IMR-90 (cell line): Measurements from ENCODE around the gene KRTAP12-2. TPM values are rescaled to one million over a fixed set of nuclear protein-coding genes. Genes with fewer than 3 reads are reported as not detected.

ENCODE experiments used
- ATAC-seq: fragments of 200-7000 bp; cut with Tn5 transposase; 2 replicates; pipeline ENCODE4 v1.9.1; 2020; ENCODE audit warnings: low read depth, mild to moderate bottlenecking, moderate library complexity
- BruUV-seq: library from RNA; stranded (reverse); fragments of 400-500 nt; replicated peaks from 2 replicates; lab custom pipeline; 2021; lab: Mats Ljungman, UMichigan
- CTCF ChIA-PET: fragments of 300-600 bp; formaldehyde crosslinking; extraction: SDS; loops from one replicate; lab custom pipeline; 2021; ENCODE audit warnings: antibody characterized with exemption; lab: Yijun Ruan, JAX
- POLR2A ChIA-PET: fragments of 300-600 bp; sonication (Branson Sonifier 250); formaldehyde crosslinking; loops from one replicate; lab custom pipeline; 2022; ENCODE audit warnings: antibody characterized with exemption; ENCODE audit not compliant: unreplicated experiment; lab: Charles Lee
- DNase-seq: peaks from one replicate; pipeline ENCODE4 v3.0.0; 2013
- H2AFZ ChIP-seq: replicated peaks from 2 replicates; pipeline ENCODE3; 2013; ENCODE audit warnings: low read length, mild to moderate bottlenecking; ENCODE audit not compliant: poor library complexity
- H2AK5ac ChIP-seq: 2 replicates; pipeline ENCODE4 v1.6.1; 2013; ENCODE audit warnings: low read depth, low read length, inconsistent platforms
- H2AK9ac ChIP-seq: replicated peaks from 2 replicates; pipeline ENCODE3; 2013; ENCODE audit warnings: mild to moderate bottlenecking, low read depth, low read length, moderate library complexity; ENCODE audit not compliant: poor library complexity
- H2BK120ac ChIP-seq: 2 replicates; pipeline ENCODE4 v1.6.1; 2013; ENCODE audit warnings: low read depth, low read length, inconsistent platforms
- H2BK15ac ChIP-seq: 3 replicates; pipeline ENCODE4 v1.6.1; 2013; ENCODE audit warnings: low read depth, low read length, inconsistent platforms
- H2BK20ac ChIP-seq: 2 replicates; pipeline ENCODE4 v1.6.1; 2013; ENCODE audit warnings: low read depth, mild to moderate bottlenecking, inconsistent platforms, low read length, moderate library complexity
- H2BK5ac ChIP-seq: 2 replicates; pipeline ENCODE4 v1.6.1; 2013; ENCODE audit warnings: mild to moderate bottlenecking, low read depth, low read length, inconsistent platforms; ENCODE audit not compliant: poor library complexity, severe bottlenecking
- H3K14ac ChIP-seq: replicated peaks from 2 replicates; pipeline ENCODE4 v1.6.1; 2013; ENCODE audit warnings: low read depth, low read length, inconsistent platforms
- H3K18ac ChIP-seq: 2 replicates; pipeline ENCODE4 v1.6.1; 2013; ENCODE audit warnings: low read depth, low read length, control low read depth
- H3K23ac ChIP-seq: 2 replicates; pipeline ENCODE4 v1.6.1; 2013; ENCODE audit warnings: low read depth, low read length, inconsistent platforms
- H3K27ac ChIP-seq: 2 replicates; pipeline ENCODE4 v1.5.1; 2013; ENCODE audit warnings: mild to moderate bottlenecking, control low read depth, low read length; ENCODE audit not compliant: insufficient read depth
- H3K27me3 ChIP-seq: 2 replicates; pipeline ENCODE4 v1.6.1; 2013; ENCODE audit warnings: low read length; ENCODE audit not compliant: control insufficient read depth, insufficient read depth
- H3K36me3 ChIP-seq: 2 replicates; pipeline ENCODE4 v1.6.1; 2013; ENCODE audit warnings: low read length, mixed read lengths; ENCODE audit not compliant: control insufficient read depth, insufficient read depth
- H3K4ac ChIP-seq: 2 replicates; pipeline ENCODE4 v1.6.1; 2013; ENCODE audit warnings: low read depth, low read length, inconsistent platforms
- H3K4me1 ChIP-seq: 2 replicates; pipeline ENCODE4 v1.6.1; 2013; ENCODE audit warnings: low read length, mixed read lengths; ENCODE audit not compliant: control insufficient read depth, insufficient read depth
- H3K4me2 ChIP-seq: 2 replicates; pipeline ENCODE4 v1.6.1; 2013; ENCODE audit warnings: low read depth, mild to moderate bottlenecking, control low read depth, low read length, moderate library complexity
- H3K4me3 ChIP-seq: 2 replicates; pipeline ENCODE4 v1.5.1; 2013; ENCODE audit warnings: low read depth, mild to moderate bottlenecking, control low read depth, low read length, moderate library complexity; ENCODE audit not compliant: insufficient read depth
- H3K56ac ChIP-seq: 2 replicates; pipeline ENCODE4 v1.6.1; 2013; ENCODE audit warnings: low read length, inconsistent platforms; ENCODE audit not compliant: insufficient read depth; ENCODE audit errors: extremely low read depth
- H3K79me1 ChIP-seq, 2 experiments: 2 replicates each; pipeline ENCODE4 v1.6.1; 2013; ENCODE audit warnings: low read length in 2 of 2, inconsistent platforms in 1 of 2, low read depth in 1 of 2
- H3K9ac ChIP-seq: 2 replicates; pipeline ENCODE4 v1.6.1; 2013; ENCODE audit warnings: low read depth, low read length, control low read depth
- H3K9me1 ChIP-seq: 2 replicates; pipeline ENCODE4 v1.6.1; 2013; ENCODE audit warnings: low read length, inconsistent platforms; ENCODE audit not compliant: insufficient read depth
- H3K9me3 ChIP-seq: 2 replicates; pipeline ENCODE4 v1.6.1; 2013; ENCODE audit warnings: low read length; ENCODE audit not compliant: control insufficient read depth, insufficient read depth
- H4K20me1 ChIP-seq: 2 replicates; pipeline ENCODE4 v1.6.1; 2013; ENCODE audit warnings: low read length, inconsistent platforms; ENCODE audit not compliant: insufficient read depth
- H4K5ac ChIP-seq: 2 replicates; pipeline ENCODE4 v1.6.1; 2013; ENCODE audit warnings: mild to moderate bottlenecking, low read depth, low read length, control low read depth
- H4K8ac ChIP-seq, 2 experiments: 2 replicates each; pipeline ENCODE4 v1.6.1; 2013; ENCODE audit warnings: low read depth in 2 of 2, low read length in 2 of 2, control low read depth in 1 of 2, inconsistent platforms in 1 of 2
- H4K91ac ChIP-seq: 2 replicates; pipeline ENCODE4 v1.6.1; 2013; ENCODE audit warnings: low read depth, low read length, inconsistent platforms; ENCODE audit not compliant: insufficient read depth
- CEBPB ChIP-seq: IDR thresholded peaks from 2 replicates; pipeline ENCODE4 v1.6.1; 2012; ENCODE audit warnings: low read depth, low read length, improper control_type of control experiment
- CHD1 ChIP-seq: IDR thresholded peaks from 2 replicates; pipeline ENCODE4 v1.6.1; 2012; ENCODE audit warnings: low read depth, low read length, improper control_type of control experiment
- ELK1 ChIP-seq: fragments of 150-350 bp; IDR thresholded peaks from 2 replicates; pipeline ENCODE4 v1.6.1; 2016; ENCODE audit warnings: low read depth, mild to moderate bottlenecking, low read length, moderate library complexity, borderline replicate concordance
- FOS ChIP-seq: fragments of 150-350 bp; IDR thresholded peaks from 2 replicates; pipeline ENCODE4 v1.6.1; 2016; ENCODE audit warnings: low read depth, low read length
- MAFK ChIP-seq: IDR thresholded peaks from 2 replicates; pipeline ENCODE4 v1.6.1; 2012; ENCODE audit warnings: low read depth, low read length, improper control_type of control experiment
- MAZ ChIP-seq: IDR thresholded peaks from 2 replicates; pipeline ENCODE4 v1.6.1; 2012; ENCODE audit warnings: low read depth, mild to moderate bottlenecking, low read length, improper control_type of control experiment, moderate library complexity, borderline replicate concordance
- NFE2L2 ChIP-seq: fragments of 150-350 bp; IDR thresholded peaks from 2 replicates; pipeline ENCODE4 v1.6.1; 2016; ENCODE audit warnings: low read depth, mild to moderate bottlenecking, low read length
- POLR2A ChIP-seq: IDR thresholded peaks from 2 replicates; pipeline ENCODE4 v1.6.1; 2012; ENCODE audit warnings: mild to moderate bottlenecking, low read depth, low read length
- RCOR1 ChIP-seq: IDR thresholded peaks from 2 replicates; pipeline ENCODE4 v1.6.1; 2012; ENCODE audit warnings: mild to moderate bottlenecking, low read length, improper control_type of control experiment; ENCODE audit not compliant: insufficient replicate concordance
- SMC3 ChIP-seq: fragments of 150-350 bp; IDR thresholded peaks from 2 replicates; pipeline ENCODE4 v1.6.1; 2016; ENCODE audit warnings: low read depth, mild to moderate bottlenecking, antibody characterized with exemption, low read length, moderate library complexity
- WGBS, 2 experiments: methylation state at CpG; one replicate each; pipeline versions ENCODE4 v1.1.5 to v1.1.7; 2013; ENCODE audit warnings: missing lambda C conversion rate in 2 of 2; ENCODE audit not compliant: insufficient read length in 1 of 2; ENCODE audit errors: extremely low coverage in 2 of 2; 5-methylcytosine and 5-hydroxymethylcytosine counted together
- dilution Hi-C: fragments of 300-500 bp; cut with HindIII; formaldehyde crosslinking; loops from one replicate; pipeline ENCODE4 v1.14.3; 2018; ENCODE audit warnings: low sequenced_read_pairs; ENCODE audit not compliant: unreplicated experiment
- in situ Hi-C: fragments of 300-500 bp; cut with MboI; formaldehyde crosslinking; loops from 3 replicates; pipeline ENCODE4 v1.14.3; 2019; ENCODE audit warnings: low sequenced_read_pairs, inconsistent platforms, mixed read lengths
- intact Hi-C: fragments of 100-400 bp; cut with micrococcal nuclease; formaldehyde crosslinking; loops from 2 replicates; pipeline ENCODE4 v1.10.0; 2022
- polyA plus RNA-seq, 3 experiments: library from polyadenylated mRNA; depleted of rRNA; stranded (reverse); fragments of >200 nt; gene quantifications; 2 replicates each; pipeline ENCODE4 v1.2.3, GENCODE V29; 2012; ENCODE audit warnings: low replicate concordance in 1 of 3
- total RNA-seq: library from RNA; depleted of rRNA; stranded (reverse); fragments of >200 nt; gene quantifications from 2 replicates; pipeline ENCODE4 v1.2.3, GENCODE V29; 2012
- TF ChIP-seq, protein P1 (sequence below): conservative IDR thresholded peaks from 2 replicates; pipeline ENCODE4 v1.5.1; 2012; ENCODE audit warnings: mild to moderate bottlenecking, low read depth, low read length, improper control_type of control experiment

Gene KRTAP12-2
- total and polyA plus RNA-seq, 2 of the 4 experiments (the other 2 are of a cell fraction), result not detected

DNA sequence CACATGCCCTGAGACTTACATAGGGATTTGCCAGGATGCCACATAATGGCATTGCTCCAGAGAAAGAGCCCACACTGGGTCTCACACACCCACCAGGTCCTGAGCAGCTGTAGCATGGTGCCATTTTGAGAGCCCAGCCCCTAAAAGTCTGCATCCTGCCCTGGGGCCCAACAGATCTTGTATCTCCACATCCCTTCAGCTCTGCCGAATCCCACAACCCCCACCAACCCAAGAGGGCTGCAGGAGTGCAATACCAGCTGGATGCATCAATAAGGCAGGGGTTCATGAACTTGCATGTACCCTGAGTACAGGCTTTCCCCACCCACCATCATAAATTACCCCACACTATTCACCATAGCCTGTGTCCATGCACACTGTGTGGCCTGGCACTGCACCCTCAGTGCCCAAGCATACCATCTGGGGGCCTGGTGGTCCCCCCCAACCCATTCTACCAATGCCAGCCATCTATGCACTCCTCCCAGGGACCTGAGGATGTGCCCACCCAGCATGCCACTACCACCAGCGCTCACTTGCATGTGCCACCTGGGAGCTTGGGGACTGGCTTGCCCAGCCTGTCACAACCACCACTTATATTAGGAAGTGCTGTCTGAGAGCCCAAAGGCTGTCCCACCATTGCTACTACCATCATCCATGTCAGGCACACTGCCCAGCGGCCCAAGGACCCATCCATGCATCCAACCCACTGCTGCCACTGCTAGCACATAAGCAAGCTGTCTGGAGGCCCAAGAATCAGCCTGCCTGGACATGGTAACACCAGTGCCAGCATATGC lies 4.1 kb upstream of the KRTAP12-2 start (continued):
- no peak for TF ChIP-seq MAZ

DNA sequence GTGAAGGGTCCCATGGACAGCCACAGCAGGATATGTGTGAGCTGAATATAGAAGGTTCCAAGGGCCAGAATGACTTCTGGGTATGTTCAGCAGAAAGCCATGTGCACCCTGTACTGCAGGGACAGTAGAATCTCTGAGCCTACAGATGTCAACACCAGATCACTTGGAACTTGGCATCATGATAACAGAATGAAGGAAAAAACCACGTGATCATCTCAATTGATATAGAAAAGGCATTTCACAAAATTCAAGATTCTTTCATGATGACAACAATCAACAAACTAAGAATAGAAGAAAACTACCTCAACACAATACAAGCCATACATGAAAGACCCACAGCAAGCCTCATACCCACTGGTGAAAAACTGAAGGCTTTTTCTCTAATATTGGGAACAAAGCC lies 885 bp upstream of the KRTAP12-2 start:
- dilution Hi-C loops (no loop called here), intact Hi-C loops (no loop called here), in situ Hi-C loops (no loop called here)
- H3K14ac ChIP-seq, result no peak overlapping the region
- no peak overlapping the region for H2AK5ac ChIP-seq
- no peak overlapping the region for H3K9ac ChIP-seq
- H3K4me1 ChIP-seq, result no peaks in the 10 kb centered on the region
- no peak overlapping the region for H3K23ac ChIP-seq
- no peak overlapping the region for H2BK15ac ChIP-seq
- no peaks in the 10 kb centered on the region for H4K20me1 ChIP-seq
- H3K4me3 ChIP-seq, result no peak overlapping the region
- H3K56ac ChIP-seq, result no peak overlapping the region
- ChIA-PET CTCF (no interaction called here), POLR2A (no interaction called here)
- H2BK20ac ChIP-seq, result no peak overlapping the region
- H4K5ac ChIP-seq, result no peak overlapping the region
- DNase-seq (no peak), ATAC-seq (no peak)
- H3K36me3 ChIP-seq, result no peaks in the 10 kb centered on the region
- H3K9me1 ChIP-seq, result no peaks in the 10 kb centered on the region
- H4K8ac ChIP-seq, result no peak overlapping the region
- no CpG with 5 or more reads among the region's 1 CpG for WGBS, 2 experiments
- TF ChIP-seq ELK1 (no peak), MAFK (no peak), FOS (no peak), SMC3 (no peak), CEBPB (no peak), POLR2A (no peak), RCOR1 (no peak), CHD1 (no peak), NFE2L2 (no peak)
- TF ChIP-seq, protein P1, sequence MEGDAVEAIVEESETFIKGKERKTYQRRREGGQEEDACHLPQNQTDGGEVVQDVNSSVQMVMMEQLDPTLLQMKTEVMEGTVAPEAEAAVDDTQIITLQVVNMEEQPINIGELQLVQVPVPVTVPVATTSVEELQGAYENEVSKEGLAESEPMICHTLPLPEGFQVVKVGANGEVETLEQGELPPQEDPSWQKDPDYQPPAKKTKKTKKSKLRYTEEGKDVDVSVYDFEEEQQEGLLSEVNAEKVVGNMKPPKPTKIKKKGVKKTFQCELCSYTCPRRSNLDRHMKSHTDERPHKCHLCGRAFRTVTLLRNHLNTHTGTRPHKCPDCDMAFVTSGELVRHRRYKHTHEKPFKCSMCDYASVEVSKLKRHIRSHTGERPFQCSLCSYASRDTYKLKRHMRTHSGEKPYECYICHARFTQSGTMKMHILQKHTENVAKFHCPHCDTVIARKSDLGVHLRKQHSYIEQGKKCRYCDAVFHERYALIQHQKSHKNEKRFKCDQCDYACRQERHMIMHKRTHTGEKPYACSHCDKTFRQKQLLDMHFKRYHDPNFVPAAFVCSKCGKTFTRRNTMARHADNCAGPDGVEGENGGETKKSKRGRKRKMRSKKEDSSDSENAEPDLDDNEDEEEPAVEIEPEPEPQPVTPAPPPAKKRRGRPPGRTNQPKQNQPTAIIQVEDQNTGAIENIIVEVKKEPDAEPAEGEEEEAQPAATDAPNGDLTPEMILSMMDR, result no peak
- no peak overlapping the region for H3K18ac ChIP-seq
- no peak overlapping the region for H3K4ac ChIP-seq
- no peak overlapping the region for H2AK9ac ChIP-seq
- no peak overlapping the region for H3K4me2 ChIP-seq
- no TSS peak for BruUV-seq
- peaks cover 3% of the 10 kb centered on the region; the same call in 1 of the 2 replicates for H3K9me3 ChIP-seq
- no peak overlapping the region for H2BK120ac ChIP-seq
- 0 out of 2 replicates have a peak, but pooled peaks cover 3% of the 10 kb centered on the region for H3K27me3 ChIP-seq
- no peak overlapping the region for H3K27ac ChIP-seq
- no peak overlapping the region for H4K91ac ChIP-seq
- H2AFZ ChIP-seq, result no peak overlapping the region
- no peak overlapping the region for H2BK5ac ChIP-seq
- H3K79me1 ChIP-seq, result no peaks in the 10 kb centered on the region
